NCI-H2107 (cell line): ENCODE measurements around the gene LYPD1.

ENCODE experiments used
- DNase-seq: peaks from one replicate; lab custom pipeline; 2025; lab: John Stamatoyannopoulos, UW

The LYPD1 gene

GRCh38 chr2:132595186-132595585 is 74.8 kb downstream of the LYPD1 start:
- no peak for DNase-seq
